NCI-H2196 (cell line): ENCODE results near the gene NAV2.
"Not testable (repeated sequence)": the region's sequence is repeated elsewhere in the genome, so short reads cannot be mapped to it uniquely, and the experiment has no call there.

Experiments used
- DNase-seq: peaks from one replicate; lab custom pipeline; 2025; ENCODE audit not compliant: unreplicated experiment; lab: John Stamatoyannopoulos, UW

Gene NAV2

GRCh38 chr11:19917069-19917468 is 204.4 kb downstream of the NAV2 start:
- no peak for DNase-seq

- DNase-seq = no peak
These were observed 205.8 kb downstream of the NAV2 start for GRCh38 chr11:19918302-19919049.

- peak; percentile 58 for DNase-seq
These were observed 206.5 kb downstream of the NAV2 start for GRCh38 chr11:19919050-19919561.

GRCh38 chr11:19920982-19921381 is 208.3 kb downstream of the NAV2 start:
- DNase-seq = no peak

GRCh38 chr11:19921976-19922688 is 209.5 kb downstream of the NAV2 start:
- no peak for DNase-seq

GRCh38 chr11:19922689-19923035 is 210.0 kb downstream of the NAV2 start:
- no peak for DNase-seq

- no peak for DNase-seq
These were observed 211.0 kb downstream of the NAV2 start for GRCh38 chr11:19923626-19924025.

- DNase-seq = no peak
These were observed 211.7 kb downstream of the NAV2 start for GRCh38 chr11:19924311-19924710.

- DNase-seq = no peak
These were observed 212.1 kb downstream of the NAV2 start for GRCh38 chr11:19924716-19925115.

- DNase-seq = not testable (repeated sequence)
These were observed 214.8 kb downstream of the NAV2 start for GRCh38 chr11:19927403-19927802.

- no peak for DNase-seq
These were observed 216.5 kb downstream of the NAV2 start for GRCh38 chr11:19929147-19929546.

- DNase-seq = no peak
These were observed 217.0 kb downstream of the NAV2 start for GRCh38 chr11:19929655-19930054.

GRCh38 chr11:19931141-19931770 is 218.6 kb downstream of the NAV2 start:
- no peak for DNase-seq

- no peak for DNase-seq
These were observed 219.2 kb downstream of the NAV2 start for GRCh38 chr11:19931771-19932369.

- no peak for DNase-seq
These were observed 220.6 kb downstream of the NAV2 start for GRCh38 chr11:19933132-19933735.

- DNase-seq = no peak
These were observed 221.3 kb downstream of the NAV2 start for GRCh38 chr11:19933801-19934488.

GRCh38 chr11:19934828-19935259 is 222.2 kb downstream of the NAV2 start:
- DNase-seq = no peak

- DNase-seq = peak; percentile 24
These were observed 222.9 kb downstream of the NAV2 start for GRCh38 chr11:19935507-19935906.

GRCh38 chr11:19936461-19936860 is 223.8 kb downstream of the NAV2 start:
- no peak for DNase-seq

- DNase-seq = peak; percentile 42
These were observed 225.7 kb downstream of the NAV2 start for GRCh38 chr11:19938169-19938856.
